Lower leg skin (tissue), 4 donors: ENCODE measurements around the gene NPPA. TPM values are rescaled to one million over a fixed set of nuclear protein-coding genes. Genes with fewer than 3 reads are reported as not detected.

Experiments
- DNase-seq, 2 donors: peaks; one replicate each; pipeline ENCODE4 v3.0.0-alpha.2; 2019; ENCODE audit warnings: low spot score in 2 of 2
- H3K4me3 ChIP-seq: fragments of 200-600 bp; sonication (generic); 2 replicates; pipeline ENCODE4 v1.5.1; 2017; ENCODE audit warnings: mild to moderate bottlenecking, low read depth; ENCODE audit not compliant: poor library complexity, severe bottlenecking
- CTCF ChIP-seq, 3 donors: fragments of 450-650 bp; IDR thresholded peaks; one replicate each; pipeline ENCODE4 v1.5.1; 2016; ENCODE audit warnings: antibody characterized with exemption in 3 of 3, mild to moderate bottlenecking in 3 of 3, moderate library complexity in 2 of 3
- POLR2A ChIP-seq, 2 donors: fragments of 450-650 bp; IDR thresholded peaks; one replicate each; pipeline ENCODE4 v1.6.1; 2016 to 2017; ENCODE audit warnings: antibody characterized with exemption in 2 of 2, mild to moderate bottlenecking in 1 of 2, moderate library complexity in 1 of 2
- WGBS, 2 donors: methylation state at CpG; one replicate each; pipeline ENCODE4 v1.1.5; 2018; 5-methylcytosine and 5-hydroxymethylcytosine counted together
- intact Hi-C: fragments of 100-400 bp; cut with DNase I; formaldehyde crosslinking; loops from one replicate; pipeline ENCODE4 v1.15.0; 2023; ENCODE audit warnings: low total_unique reads
- total RNA-seq, 4 donors: library from RNA; depleted of rRNA; stranded (reverse); fragments of >200 nt; gene quantifications; one replicate each; pipeline ENCODE4 v1.1.0, GENCODE V29; 2016

NPPA gene
- total RNA-seq, 4 donors from 2014 or later, result not detected

- 39 to 62% methylated on average over 7 of the region's 7 CpGs for WGBS, 2 donors
- no peak for TF ChIP-seq POLR2A (IDR thresholded peaks at IDR 0.05)
- TF ChIP-seq CTCF (IDR thresholded peaks at IDR 0.05), result no peak
- no peak for DNase-seq
- H3K4me3 ChIP-seq, result no peak overlapping the region
- intact Hi-C loops, result no loop called here
These were observed 25.0 kb upstream of the NPPA start for GRCh38 chr1:11872545-11872944.

- DNase-seq, result no peak
- 85 to 91% methylated on average over 5 of the region's 5 CpGs for WGBS, 2 donors
These were observed 22.1 kb upstream of the NPPA start for GRCh38 chr1:11869650-11870207.

GRCh38 chr1:11869104-11869503 lies 21.5 kb upstream of the NPPA start:
- TF ChIP-seq CTCF (IDR thresholded peaks at IDR 0.05) (no peak), POLR2A (IDR thresholded peaks at IDR 0.05) (no peak)
- no peak for DNase-seq
- no peak overlapping the region for H3K4me3 ChIP-seq
- intact Hi-C loops, result no loop called here
- WGBS, 2 donors, result 92 to 94% methylated on average over 3 of the region's 3 CpGs

More at GRCh38 chr1:11869650-11870207, 22.1 kb upstream of the NPPA start:
- intact Hi-C loops, result no loop called here
- TF ChIP-seq POLR2A (IDR thresholded peaks at IDR 0.05) (no peak), CTCF (IDR thresholded peaks at IDR 0.05) (no peak)
- H3K4me3 ChIP-seq, result no peak overlapping the region

GRCh38 chr1:11868331-11868980 lies 20.9 kb upstream of the NPPA start:
- TF ChIP-seq POLR2A (IDR thresholded peaks at IDR 0.05) (no peak), CTCF (IDR thresholded peaks at IDR 0.05) (no peak)
- 78 to 80% methylated on average over 13 of the region's 13 CpGs for WGBS, 2 donors
- no peak for DNase-seq
- intact Hi-C loops, result no loop called here
- no peak overlapping the region for H3K4me3 ChIP-seq

GRCh38 chr1:11862890-11863289 lies 15.3 kb upstream of the NPPA start:
- TF ChIP-seq POLR2A (IDR thresholded peaks at IDR 0.05), result no peak
- no peak for TF ChIP-seq CTCF (IDR thresholded peaks at IDR 0.05)
- H3K4me3 ChIP-seq, result no peak overlapping the region
- 25 to 34% methylated on average over 6 of the region's 6 CpGs for WGBS, 2 donors
- intact Hi-C loops, result no loop called here
- DNase-seq, result no peak

GRCh38 chr1:11860587-11860986 lies 13.0 kb upstream of the NPPA start:
- H3K4me3 ChIP-seq, result no peak overlapping the region
- WGBS, 2 donors, result 37 to 43% methylated on average over 1 of the region's 1 CpG
- DNase-seq, result no peak
- TF ChIP-seq POLR2A (IDR thresholded peaks at IDR 0.05) (no peak), CTCF (IDR thresholded peaks at IDR 0.05) (no peak)
- intact Hi-C loops, result no loop called here
